HS-27A (cell line): ENCODE measurements around the gene ITLN2.
"Not testable (repeated sequence)": the region's sequence is repeated elsewhere in the genome, so short reads cannot be mapped to it uniquely, and the experiment has no call there.

ENCODE experiments used
- DNase-seq: peaks from one replicate; pipeline ENCODE4 v3.0.0-alpha.2; 2012; ENCODE audit warnings: low read depth, missing footprints

Gene ITLN2

GRCh38 chr1:160905617-160905989, 49.0 kb downstream of the ITLN2 start:
- no peak for DNase-seq

- no peak for DNase-seq
Measured at GRCh38 chr1:160904783-160905616, 49.6 kb downstream of the ITLN2 start.

GRCh38 chr1:160902251-160902650, 52.4 kb downstream of the ITLN2 start:
- DNase-seq = not testable (repeated sequence)

- DNase-seq = no peak
Measured at GRCh38 chr1:160901768-160902167, 52.8 kb downstream of the ITLN2 start.

- not testable (repeated sequence) for DNase-seq
Measured at GRCh38 chr1:160900683-160901082, 53.9 kb downstream of the ITLN2 start.
